GM21717 (cell line): ENCODE measurements around the gene SNTG2.
"Not testable (repeated sequence)": the region's sequence is repeated elsewhere in the genome, so short reads cannot be mapped to it uniquely, and the experiment has no call there.

ENCODE experiments used
- ATAC-seq: cut with Tn5 transposase; IDR thresholded peaks from one replicate; pipeline ENCODE4 v1.9.1; 2021; ENCODE audit warnings: mild to moderate bottlenecking, moderate library complexity; ENCODE audit not compliant: unreplicated experiment

The SNTG2 gene

DNA sequence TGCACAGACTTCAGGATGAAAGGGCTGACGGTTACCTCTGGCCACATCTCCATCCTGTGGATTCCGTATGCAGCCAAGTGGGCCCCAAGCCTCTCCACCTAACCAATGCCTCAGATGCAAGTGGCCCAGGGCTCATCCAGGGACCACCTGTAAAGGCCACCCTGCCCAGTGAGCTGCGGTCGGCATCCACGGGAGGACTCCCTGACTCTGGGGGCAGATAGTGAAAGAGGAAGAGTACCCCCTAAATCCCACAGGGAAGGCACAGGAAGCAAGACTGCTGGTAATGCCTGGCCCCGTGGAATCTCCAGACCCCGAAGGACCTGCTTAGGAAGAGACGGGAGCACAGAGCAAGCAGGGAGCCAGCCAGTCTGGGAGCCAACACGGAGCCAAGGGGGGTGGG is 451.4 kb downstream of the SNTG2 start:
- no peak for ATAC-seq

DNA sequence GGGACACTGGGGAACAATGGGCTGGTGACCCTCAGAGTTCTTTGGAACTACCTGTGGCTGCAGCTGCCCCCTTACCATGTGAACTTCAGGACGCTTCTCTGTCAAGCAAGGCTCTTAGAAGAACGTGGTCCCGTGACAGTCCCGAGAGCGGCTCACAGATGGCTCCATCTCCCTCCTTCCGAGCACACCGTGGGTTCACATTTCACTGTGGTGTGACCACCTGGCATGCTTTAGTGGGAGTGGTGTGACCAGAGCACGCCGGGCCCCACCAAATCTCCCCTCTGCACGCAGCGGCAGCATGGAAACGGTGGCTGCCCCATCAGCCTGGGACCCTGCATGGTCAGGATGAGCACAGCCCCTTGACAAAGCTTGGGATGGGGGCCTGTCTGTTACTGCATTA is 452.9 kb downstream of the SNTG2 start:
- no peak for ATAC-seq

DNA sequence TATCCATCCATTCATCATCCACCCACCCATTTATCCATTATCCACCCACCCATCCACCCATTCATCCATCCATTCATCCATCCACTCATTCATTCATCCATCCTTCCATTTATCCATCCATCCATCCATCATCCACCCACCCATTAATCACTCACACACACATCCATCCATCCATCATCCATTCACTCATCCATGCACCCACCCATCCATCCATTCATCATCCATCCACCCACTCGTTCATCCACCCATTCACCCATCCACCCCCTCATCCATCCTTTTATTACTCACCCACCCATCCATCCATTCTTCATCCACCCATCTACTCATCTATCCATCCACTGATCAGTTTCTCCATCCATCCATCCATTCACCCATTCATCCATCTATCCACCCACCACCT is 454.5 kb downstream of the SNTG2 start:
- ATAC-seq = no peak

DNA sequence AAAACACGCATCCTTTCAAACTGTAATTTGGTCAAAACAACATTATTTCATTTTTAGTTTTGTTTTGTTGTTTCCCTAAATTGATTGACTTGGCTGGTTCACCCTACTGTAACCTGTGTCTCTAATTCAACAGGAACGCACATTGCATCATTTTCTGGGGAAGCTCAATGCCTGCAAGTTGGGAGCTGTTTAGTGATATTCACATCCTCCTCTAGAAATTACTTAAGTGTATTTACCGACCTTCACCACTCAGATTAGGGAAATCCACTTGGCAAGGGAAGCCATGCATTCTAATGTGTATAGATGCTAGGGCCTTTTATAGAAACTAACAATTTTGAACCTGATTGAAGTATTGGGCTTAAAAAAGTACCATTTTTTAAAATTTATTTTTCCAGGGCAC is 455.3 kb downstream of the SNTG2 start:
- ATAC-seq = no peak

DNA sequence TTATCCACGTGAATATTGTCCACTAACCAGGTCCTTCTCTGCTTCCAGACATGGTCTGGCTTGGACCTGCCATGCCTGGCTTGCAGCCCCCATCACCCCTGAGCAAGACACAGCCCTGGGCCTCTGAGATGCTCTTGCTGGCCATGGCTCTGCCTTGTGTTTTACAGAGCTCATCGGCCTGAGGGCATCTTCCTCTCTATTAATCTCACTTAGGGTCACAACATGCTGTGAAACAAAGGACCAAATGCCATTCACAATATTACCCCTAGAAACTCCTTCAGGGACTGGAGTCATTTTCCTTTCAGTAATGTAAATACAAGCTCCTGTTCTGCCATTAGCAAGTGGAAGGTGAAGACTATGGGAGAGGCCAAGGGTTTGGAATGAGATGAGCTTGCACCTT is 455.8 kb downstream of the SNTG2 start:
- ATAC-seq = no peak

DNA sequence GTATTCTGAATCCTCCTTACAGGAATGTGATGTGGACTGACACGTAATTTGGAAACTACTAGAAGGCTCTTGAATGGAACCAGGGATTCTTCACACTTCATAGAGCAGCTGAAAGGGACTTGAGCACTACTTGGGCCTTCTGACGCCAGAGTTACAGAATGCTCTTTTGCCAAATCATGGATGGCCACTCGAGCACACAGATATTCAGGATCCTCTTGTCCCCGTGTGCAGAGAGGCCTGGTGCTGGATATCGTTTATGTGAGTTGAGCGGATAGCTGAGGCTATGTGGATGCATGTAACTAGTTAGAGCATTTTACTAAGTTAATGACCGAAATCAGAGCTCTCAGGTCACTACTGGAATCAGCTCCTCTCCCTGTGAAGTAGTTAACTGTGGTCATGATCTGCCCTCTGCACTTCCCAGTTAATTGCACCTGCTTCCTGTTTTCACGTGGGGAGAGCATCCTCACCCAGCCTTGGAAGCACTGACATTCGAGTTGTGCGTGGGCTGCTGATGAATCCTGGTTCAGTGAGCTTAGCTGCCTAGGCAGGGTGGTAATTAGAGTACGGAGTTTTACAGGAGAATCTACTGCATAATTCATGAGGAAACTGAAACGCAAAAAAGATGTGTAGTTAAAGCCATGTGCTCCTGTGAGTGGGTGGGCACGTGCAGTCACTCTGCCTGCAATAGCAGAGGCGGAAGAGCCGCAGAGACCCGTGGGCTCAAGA is 457.5 kb downstream of the SNTG2 start:
- no peak for ATAC-seq

DNA sequence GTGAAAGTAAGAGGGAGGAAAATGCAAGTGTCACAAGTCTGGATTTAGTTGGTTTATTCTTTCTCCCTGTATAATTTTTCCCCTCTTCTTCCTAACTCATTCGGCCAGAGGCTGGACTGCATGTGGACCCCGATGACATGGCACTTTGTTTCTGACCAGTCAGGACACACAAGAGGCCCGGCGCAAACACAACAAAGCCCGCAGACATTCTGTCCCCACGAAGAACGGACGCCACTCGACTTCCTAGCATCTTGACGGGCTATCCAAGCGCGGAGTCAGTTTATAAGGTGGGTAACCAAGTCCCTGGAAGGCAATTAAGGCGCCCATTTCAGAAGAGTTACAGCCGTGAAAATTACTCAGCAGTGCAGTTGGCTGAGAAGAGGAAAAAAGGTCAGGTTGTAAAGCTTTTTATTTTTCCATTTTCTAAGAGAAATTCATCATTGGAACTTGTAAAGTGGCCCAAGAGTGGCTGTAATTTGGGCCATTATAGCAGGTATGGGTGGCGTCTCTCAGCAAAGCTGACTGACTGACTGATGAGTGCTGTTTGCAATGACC is 462.6 kb downstream of the SNTG2 start, which contains the start of gene TPO:
Gene TPO (plus strand): TSS at position 308 of the 555 bp plus-strand sequence. CDS start 946 bp downstream, outside the sequence.
- no peak for ATAC-seq

DNA sequence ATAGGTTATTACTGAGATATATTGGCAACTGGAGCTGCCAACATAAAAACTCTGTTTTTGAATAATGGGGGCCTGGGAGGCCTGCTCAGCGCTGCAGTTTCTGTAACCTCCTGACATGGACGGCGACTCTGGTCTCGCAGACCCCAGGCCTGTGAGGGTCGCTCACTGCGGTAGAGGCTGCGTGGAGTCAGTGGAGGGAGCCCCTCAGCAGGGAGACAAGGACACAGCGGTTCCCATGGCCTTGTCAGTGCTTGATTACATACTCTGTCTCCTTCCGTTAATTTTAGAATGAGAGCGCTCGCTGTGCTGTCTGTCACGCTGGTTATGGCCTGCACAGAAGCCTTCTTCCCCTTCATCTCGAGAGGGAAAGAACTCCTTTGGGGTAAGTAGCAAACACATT is 463.5 kb downstream of the SNTG2 start:
- no peak for ATAC-seq

DNA sequence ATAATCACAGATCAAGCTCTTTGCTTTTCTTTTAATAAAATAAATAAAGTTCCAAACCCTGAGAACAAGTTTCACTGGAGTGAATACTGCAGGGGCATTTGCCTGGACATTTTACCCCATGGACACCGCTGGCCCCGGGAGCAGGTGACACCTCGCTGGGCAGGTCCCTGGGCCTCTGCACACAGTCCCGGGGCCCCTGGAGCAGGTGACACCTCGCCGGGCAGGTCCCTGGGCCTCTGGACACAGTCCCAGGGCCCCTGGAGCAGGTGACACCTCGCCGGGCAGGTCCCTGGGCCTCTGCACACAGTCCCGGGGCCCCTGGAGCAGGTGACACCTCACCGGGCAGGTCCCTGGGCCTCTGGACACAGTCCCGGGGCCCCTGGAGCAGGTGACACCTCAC is 464.3 kb downstream of the SNTG2 start:
- ATAC-seq = not testable (repeated sequence)

DNA sequence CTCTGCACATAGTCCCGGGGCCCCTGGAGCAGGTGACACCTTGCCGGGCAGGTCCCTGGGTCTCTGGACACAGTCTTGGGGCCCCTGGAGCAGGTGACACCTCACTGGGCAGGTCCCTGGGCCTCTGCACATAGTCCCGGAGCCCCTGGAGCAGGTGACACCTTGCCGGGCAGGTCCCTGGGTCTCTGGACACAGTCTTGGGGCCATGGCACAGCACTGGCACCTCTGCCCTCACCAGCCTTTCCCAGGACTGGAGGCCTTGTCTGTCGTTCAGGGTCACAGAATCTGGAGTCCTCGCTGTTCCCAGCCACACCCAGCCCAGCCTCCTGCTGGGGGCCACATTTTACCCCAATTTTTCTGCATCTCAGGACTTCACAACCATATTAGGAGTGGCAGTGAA is 464.9 kb downstream of the SNTG2 start:
- no peak for ATAC-seq
